Neural progenitor cell (in vitro differentiated cells): Measurements from ENCODE around the gene MRC2.

ENCODE experiments used
- CTCF ChIP-seq: fragments of 200-600 bp; sonication (generic); IDR thresholded peaks from 2 replicates; pipeline ENCODE4 v1.5.1; 2017; ENCODE audit warnings: antibody characterized with exemption, mild to moderate bottlenecking
- EZH2 ChIP-seq: fragments of 200-600 bp; sonication (generic); IDR thresholded peaks from 2 replicates; pipeline ENCODE4 v1.6.1; 2017; ENCODE audit warnings: antibody characterized with exemption, mild to moderate bottlenecking, moderate library complexity
- EZH2phosphoT487 ChIP-seq: fragments of 200-600 bp; sonication (generic); IDR thresholded peaks from 2 replicates; pipeline ENCODE4 v1.6.1; 2017; ENCODE audit warnings: antibody characterized with exemption

- TF ChIP-seq CTCF (no peak), EZH2 (no peak), EZH2phosphoT487 (no peak)
These were observed 13.7 kb downstream of the MRC2 start for GRCh38 chr17:62641153-62641552.
